OCI-LY1 (cell line): Measurements from ENCODE around the gene DOCK6.

Experiments
- CTCF ChIP-seq: fragments of 200-600 bp; sonication (generic), shearing (Covaris generic); IDR thresholded peaks from 2 replicates; pipeline ENCODE4 v1.5.1; 2017; ENCODE audit warnings: mild to moderate bottlenecking, antibody characterized with exemption, low read length, moderate library complexity, mixed read lengths
- EZH2 ChIP-seq: fragments of 200-600 bp; sonication (generic), shearing (Covaris generic); IDR thresholded peaks from 2 replicates; pipeline ENCODE4 v1.8.0; 2017; ENCODE audit warnings: borderline replicate concordance, mixed run types, mild to moderate bottlenecking, antibody characterized with exemption, low read length, moderate library complexity, mixed read lengths

- TF ChIP-seq CTCF (no peak), EZH2 (no peak)
Measured at GRCh38 chr19:11240008-11240444, 22.3 kb downstream of the DOCK6 start.
